IPS DF 6.9 (cell line): Measurements from ENCODE around the gene ST14.

Experiments used
- DNase-seq: peaks from one replicate; pipeline ENCODE4 v3.0.0-alpha.2; 2013; ENCODE audit warnings: low read depth, low spot score
- H3K27ac ChIP-seq: one replicate; pipeline ENCODE4 v1.5.1; 2013; ENCODE audit warnings: low read length, control low read depth
- H3K27me3 ChIP-seq: 2 replicates; pipeline ENCODE4 v1.6.1; 2013; ENCODE audit warnings: mild to moderate bottlenecking, low read length; ENCODE audit not compliant: control insufficient read depth, insufficient read depth
- H3K36me3 ChIP-seq: 2 replicates; pipeline ENCODE4 v1.6.1; 2013; ENCODE audit warnings: low read length; ENCODE audit not compliant: control insufficient read depth, insufficient read depth
- H3K4me1 ChIP-seq: 2 replicates; pipeline ENCODE4 v1.6.1; 2013; ENCODE audit warnings: low read length; ENCODE audit not compliant: control insufficient read depth, insufficient read depth
- H3K4me3 ChIP-seq: 2 replicates; pipeline ENCODE4 v1.5.1; 2013; ENCODE audit warnings: mild to moderate bottlenecking, low read length
- H3K9me3 ChIP-seq: 2 replicates; pipeline ENCODE4 v1.6.1; 2013; ENCODE audit warnings: low read length, inconsistent platforms; ENCODE audit not compliant: control insufficient read depth, insufficient read depth
- WGBS: extraction: QIAGEN DNeasy Blood & Tissue Kit; methylation state at CpG from one replicate; pipeline ENCODE4 v1.1.7; 2013; ENCODE audit warnings: mixed read lengths, missing lambda C conversion rate; ENCODE audit not compliant: insufficient read length, insufficient coverage; 5-methylcytosine and 5-hydroxymethylcytosine counted together

The ST14 gene

GRCh38 chr11:130133716-130134115 lies 25.9 kb upstream of the ST14 start:
- Histone ChIP-seq H3K4me3 (no peak overlapping the region), H3K4me1 (no peaks in the 10 kb centered on the region), H3K36me3 (peaks cover 47% of the 10 kb centered on the region), H3K27ac (no peak overlapping the region), H3K27me3 (no peaks in the 10 kb centered on the region), H3K9me3 (no peaks in the 10 kb centered on the region)
- no peak for DNase-seq
- no CpG with 5 or more reads among the region's 8 CpGs for WGBS

GRCh38 chr11:130136107-130136506 lies 23.5 kb upstream of the ST14 start:
- DNase-seq, result no peak
- WGBS, result no CpG with 5 or more reads among the region's 7 CpGs
- H3K4me1 ChIP-seq, result no peaks in the 10 kb centered on the region
- H3K36me3 ChIP-seq, result peaks cover 36% of the 10 kb centered on the region
- no peak overlapping the region for H3K27ac ChIP-seq
- H3K9me3 ChIP-seq, result no peaks in the 10 kb centered on the region
- H3K4me3 ChIP-seq, result no peak overlapping the region
- no peaks in the 10 kb centered on the region for H3K27me3 ChIP-seq

GRCh38 chr11:130137999-130138398 lies 21.6 kb upstream of the ST14 start:
- Histone ChIP-seq H3K27ac (no peak overlapping the region), H3K4me3 (no peak overlapping the region), H3K9me3 (no peaks in the 10 kb centered on the region), H3K4me1 (no peaks in the 10 kb centered on the region), H3K27me3 (no peaks in the 10 kb centered on the region), H3K36me3 (peaks cover 40% of the 10 kb centered on the region)
- WGBS, result no CpG with 5 or more reads among the region's 9 CpGs
- no peak for DNase-seq

- peaks cover 30% of the 10 kb centered on the region for H3K36me3 ChIP-seq
- WGBS, result no CpG with 5 or more reads among the region's 13 CpGs
- no peak for DNase-seq
- no peak overlapping the region for H3K27ac ChIP-seq
- H3K27me3 ChIP-seq, result no peaks in the 10 kb centered on the region
- no peaks in the 10 kb centered on the region for H3K4me1 ChIP-seq
- no peaks in the 10 kb centered on the region for H3K9me3 ChIP-seq
- H3K4me3 ChIP-seq, result no peak overlapping the region
These were observed 20.2 kb upstream of the ST14 start for GRCh38 chr11:130139401-130139800.

GRCh38 chr11:130141561-130142341 lies 17.8 kb upstream of the ST14 start:
- no CpG with 5 or more reads among the region's 19 CpGs for WGBS
- Histone ChIP-seq H3K4me1 (peaks cover 1% of the 10 kb centered on the region; the same call in 1 of the 2 replicates), H3K36me3 (peaks cover 20% of the 10 kb centered on the region), H3K4me3 (no peak overlapping the region), H3K9me3 (no peaks in the 10 kb centered on the region), H3K27ac (no peak overlapping the region), H3K27me3 (no peaks in the 10 kb centered on the region)
- no peak for DNase-seq

GRCh38 chr11:130144141-130144540 lies 15.4 kb upstream of the ST14 start:
- Histone ChIP-seq H3K27me3 (no peaks in the 10 kb centered on the region), H3K27ac (no peak overlapping the region), H3K9me3 (no peaks in the 10 kb centered on the region), H3K4me3 (no peak overlapping the region), H3K4me1 (peaks cover 3% of the 10 kb centered on the region; the same call in 1 of the 2 replicates), H3K36me3 (peaks cover 13% of the 10 kb centered on the region)
- no peak for DNase-seq
- no CpG with 5 or more reads among the region's 10 CpGs for WGBS

- no peak for DNase-seq
These were observed 14.7 kb upstream of the ST14 start for GRCh38 chr11:130144861-130145281.

GRCh38 chr11:130145311-130145812 lies 14.2 kb upstream of the ST14 start:
- no peaks in the 10 kb centered on the region for H3K9me3 ChIP-seq
- no CpG with 5 or more reads among the region's 3 CpGs for WGBS
- H3K27ac ChIP-seq, result no peak overlapping the region
- no peaks in the 10 kb centered on the region for H3K27me3 ChIP-seq
- no peak overlapping the region for H3K4me3 ChIP-seq
- peaks cover 3% of the 10 kb centered on the region; the same call in 1 of the 2 replicates for H3K4me1 ChIP-seq
- no peak for DNase-seq
- H3K36me3 ChIP-seq, result peaks cover 10% of the 10 kb centered on the region

More at GRCh38 chr11:130144861-130145281, 14.7 kb upstream of the ST14 start:
- no peak overlapping the region for H3K4me3 ChIP-seq
- peaks cover 3% of the 10 kb centered on the region; the same call in 1 of the 2 replicates for H3K4me1 ChIP-seq
- H3K27me3 ChIP-seq, result no peaks in the 10 kb centered on the region
- peaks cover 13% of the 10 kb centered on the region for H3K36me3 ChIP-seq
- no CpG with 5 or more reads among the region's 7 CpGs for WGBS
- H3K9me3 ChIP-seq, result no peaks in the 10 kb centered on the region
- no peak overlapping the region for H3K27ac ChIP-seq

- no peaks in the 10 kb centered on the region for H3K27me3 ChIP-seq
- no peak overlapping the region for H3K4me3 ChIP-seq
- DNase-seq, result peak; percentile 73
- no peak overlapping the region for H3K27ac ChIP-seq
- H3K36me3 ChIP-seq, result peaks cover 10% of the 10 kb centered on the region; the same call in 1 of the 2 replicates
- H3K9me3 ChIP-seq, result no peaks in the 10 kb centered on the region
- no CpG with 5 or more reads among the region's 15 CpGs for WGBS
- peaks cover 3% of the 10 kb centered on the region; the same call in 1 of the 2 replicates for H3K4me1 ChIP-seq
These were observed 13.4 kb upstream of the ST14 start for GRCh38 chr11:130145975-130146776.

GRCh38 chr11:130146796-130147195 lies 12.8 kb upstream of the ST14 start:
- DNase-seq, result no peak
- peaks cover 3% of the 10 kb centered on the region; the same call in 1 of the 2 replicates for H3K4me1 ChIP-seq
- H3K4me3 ChIP-seq, result no peak overlapping the region
- H3K36me3 ChIP-seq, result peaks cover 8% of the 10 kb centered on the region; the same call in 1 of the 2 replicates
- no peaks in the 10 kb centered on the region for H3K27me3 ChIP-seq
- no peaks in the 10 kb centered on the region for H3K9me3 ChIP-seq
- no CpG with 5 or more reads among the region's 5 CpGs for WGBS
- no peak overlapping the region for H3K27ac ChIP-seq
